ENCODE measurements around the gene NPAT. TPM values are rescaled to one million over a fixed set of nuclear protein-coding genes. Genes with fewer than 3 reads are reported as not detected.

Gene NPAT
- polyA plus RNA-seq, 1 donor (not counting 4 experiments of a cell fraction or from before 2014, with no cell fraction given), result 8.0 TPM

DNA sequence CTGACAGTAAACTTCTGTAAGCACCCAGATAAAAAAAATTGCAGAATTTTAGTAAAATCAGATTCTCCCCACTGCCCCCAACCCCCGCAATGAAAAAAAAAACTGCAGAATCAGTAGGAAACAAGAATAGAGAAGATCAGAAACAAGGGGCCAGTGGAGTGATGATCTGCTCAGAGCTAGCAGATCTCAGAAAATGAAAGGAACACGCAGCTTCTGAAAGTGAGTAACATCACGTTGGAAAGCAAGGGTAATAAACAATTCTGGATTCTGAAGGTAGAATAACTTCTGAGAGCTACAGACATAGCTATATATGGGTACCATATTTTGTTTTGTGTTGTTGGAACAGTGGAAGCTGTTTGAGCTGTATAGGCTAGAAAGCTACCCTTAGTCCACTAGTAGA, 77.8 kb downstream of the NPAT start:
- Histone ChIP-seq H4K20me1 (ENCODE audit: control insufficient read depth, extremely low read depth, insufficient read depth, low read length) (no peaks in the 10 kb centered on the region), H3K9ac (ENCODE audit: control insufficient read depth, extremely low read depth, insufficient read depth, low read length) (no peak overlapping the region), H3K27me3 (ENCODE audit: control insufficient read depth, extremely low read depth, insufficient read depth, low read length) (no peaks in the 10 kb centered on the region), H3K36me3 (ENCODE audit: control insufficient read depth in 2 of 2, extremely low read depth in 1 of 2, insufficient read depth in 2 of 2, low read length in 2 of 2) (peaks cover 11 to 22% of the 10 kb centered on the region in 2 experiments), H3K9me3 (ENCODE audit: control insufficient read depth, low read depth, low read length) (no peaks in the 10 kb centered on the region), H3K27ac (ENCODE audit: control insufficient read depth, insufficient read depth, low read length) (no peak overlapping the region), H2AFZ (ENCODE audit: control insufficient read depth, low read length) (no peak overlapping the region), H3K4me3 (ENCODE audit: control insufficient read depth in 2 of 3, extremely low read depth in 1 of 3, insufficient read depth in 2 of 3, low read depth in 1 of 3, low read length in 3 of 3) (no peak overlapping the region), H3K4me1 (ENCODE audit: control insufficient read depth, extremely low read depth, insufficient read depth, low read length) (no peaks in the 10 kb centered on the region), H3K9me1 (ENCODE audit: control insufficient read depth, extremely low read depth, insufficient read depth, low read length) (no peaks in the 10 kb centered on the region), H3K79me2 (ENCODE audit: control insufficient read depth, insufficient read depth, low read length) (no peaks in the 10 kb centered on the region), H3K4me2 (ENCODE audit: control insufficient read depth, extremely low read depth, insufficient read depth, low read depth, low read length) (no peak overlapping the region)
- FAIRE-seq (no peak), DNase-seq (ENCODE audit: low read depth, low spot score) (no peak)
- no peak for TF ChIP-seq EZH2 (IDR thresholded peaks at IDR 0.05; ENCODE audit: low read length)
- TF ChIP-seq, protein P1, sequence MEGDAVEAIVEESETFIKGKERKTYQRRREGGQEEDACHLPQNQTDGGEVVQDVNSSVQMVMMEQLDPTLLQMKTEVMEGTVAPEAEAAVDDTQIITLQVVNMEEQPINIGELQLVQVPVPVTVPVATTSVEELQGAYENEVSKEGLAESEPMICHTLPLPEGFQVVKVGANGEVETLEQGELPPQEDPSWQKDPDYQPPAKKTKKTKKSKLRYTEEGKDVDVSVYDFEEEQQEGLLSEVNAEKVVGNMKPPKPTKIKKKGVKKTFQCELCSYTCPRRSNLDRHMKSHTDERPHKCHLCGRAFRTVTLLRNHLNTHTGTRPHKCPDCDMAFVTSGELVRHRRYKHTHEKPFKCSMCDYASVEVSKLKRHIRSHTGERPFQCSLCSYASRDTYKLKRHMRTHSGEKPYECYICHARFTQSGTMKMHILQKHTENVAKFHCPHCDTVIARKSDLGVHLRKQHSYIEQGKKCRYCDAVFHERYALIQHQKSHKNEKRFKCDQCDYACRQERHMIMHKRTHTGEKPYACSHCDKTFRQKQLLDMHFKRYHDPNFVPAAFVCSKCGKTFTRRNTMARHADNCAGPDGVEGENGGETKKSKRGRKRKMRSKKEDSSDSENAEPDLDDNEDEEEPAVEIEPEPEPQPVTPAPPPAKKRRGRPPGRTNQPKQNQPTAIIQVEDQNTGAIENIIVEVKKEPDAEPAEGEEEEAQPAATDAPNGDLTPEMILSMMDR (optimal IDR thresholded peaks at IDR 0.05 in 1 of 3, IDR thresholded peaks at IDR 0.05 in 1 of 3, conservative IDR thresholded peaks at IDR 0.05 in 1 of 3; ENCODE audit: extremely low read depth in 1 of 3, insufficient read depth in 2 of 3, low read length in 3 of 3), result no peak
- dilution Hi-C loops (cut with MboI; ENCODE audit: extremely low pct_ligation_motif_present, low sequenced_read_pairs), result no loop called here

DNA sequence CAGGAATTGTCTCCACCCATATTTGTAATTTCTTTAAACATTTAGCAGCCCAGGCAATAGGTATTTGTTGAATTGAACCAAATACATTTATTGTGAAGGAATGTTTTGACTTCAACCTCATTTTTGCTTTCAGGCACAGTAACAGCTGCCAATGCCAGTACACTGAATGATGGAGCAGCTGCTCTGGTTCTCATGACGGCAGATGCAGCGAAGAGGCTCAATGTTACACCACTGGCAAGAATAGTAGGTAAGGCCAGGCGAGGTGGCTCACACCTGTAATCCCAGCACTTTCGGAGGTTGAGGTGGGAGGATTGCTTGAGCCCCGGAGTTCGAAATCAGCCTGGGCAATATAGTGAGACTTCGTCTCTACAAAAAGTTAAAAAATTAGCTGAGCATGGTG, 80.1 kb downstream of the NPAT start:
- H3K27me3 ChIP-seq (ENCODE audit: control insufficient read depth, extremely low read depth, insufficient read depth, low read length), result no peaks in the 10 kb centered on the region
- dilution Hi-C loops (cut with MboI; ENCODE audit: extremely low pct_ligation_motif_present, low sequenced_read_pairs), result no loop called here
- no peaks in the 10 kb centered on the region for H3K4me1 ChIP-seq (ENCODE audit: control insufficient read depth, extremely low read depth, insufficient read depth, low read length)
- no peak overlapping the region for H3K4me2 ChIP-seq (ENCODE audit: control insufficient read depth, extremely low read depth, insufficient read depth, low read depth, low read length)
- no peak overlapping the region for H3K4me3 ChIP-seq (ENCODE audit: control insufficient read depth in 2 of 3, extremely low read depth in 1 of 3, insufficient read depth in 2 of 3, low read depth in 1 of 3, low read length in 3 of 3)
- no peak overlapping the region for H2AFZ ChIP-seq (ENCODE audit: control insufficient read depth, low read length)
- no peaks in the 10 kb centered on the region for H4K20me1 ChIP-seq (ENCODE audit: control insufficient read depth, extremely low read depth, insufficient read depth, low read length)
- H3K79me2 ChIP-seq (ENCODE audit: control insufficient read depth, insufficient read depth, low read length), result no peaks in the 10 kb centered on the region
- DNase-seq (ENCODE audit: low read depth, low spot score), result no peak
- H3K36me3 ChIP-seq (ENCODE audit: control insufficient read depth in 2 of 2, extremely low read depth in 1 of 2, insufficient read depth in 2 of 2, low read length in 2 of 2), result peaks cover 11 to 20% of the 10 kb centered on the region in 2 experiments
- no peak overlapping the region for H3K27ac ChIP-seq (ENCODE audit: control insufficient read depth, insufficient read depth, low read length)
- no peak for FAIRE-seq
- no peaks in the 10 kb centered on the region for H3K9me1 ChIP-seq (ENCODE audit: control insufficient read depth, extremely low read depth, insufficient read depth, low read length)
- H3K9me3 ChIP-seq (ENCODE audit: control insufficient read depth, low read depth, low read length), result no peaks in the 10 kb centered on the region
- TF ChIP-seq EZH2 (IDR thresholded peaks at IDR 0.05; ENCODE audit: low read length), result no peak
- TF ChIP-seq, protein P1 (optimal IDR thresholded peaks at IDR 0.05 in 1 of 3, IDR thresholded peaks at IDR 0.05 in 1 of 3, conservative IDR thresholded peaks at IDR 0.05 in 1 of 3; ENCODE audit: extremely low read depth in 1 of 3, insufficient read depth in 2 of 3, low read length in 3 of 3), result no peak
- H3K9ac ChIP-seq (ENCODE audit: control insufficient read depth, extremely low read depth, insufficient read depth, low read length), result no peak overlapping the region

Data from keratinocyte (primary cell).